Astrocyte of the spinal cord (primary cell): ENCODE data around the gene SLC24A5.

ENCODE experiments used
- DNase-seq: peaks from one replicate; pipeline ENCODE4 v3.0.0; 2011; ENCODE audit warnings: low read depth, low spot score
- H3K4me3 ChIP-seq: 2 replicates; pipeline ENCODE4 v1.5.1; 2011; ENCODE audit warnings: low read depth, mild to moderate bottlenecking, low read length, moderate library complexity
- CTCF ChIP-seq: IDR thresholded peaks from 2 replicates; pipeline ENCODE4 v1.5.1; 2012; ENCODE audit warnings: low read depth, mild to moderate bottlenecking, low read length, inconsistent platforms
- in situ Hi-C: cut with HindIII; loops from 2 replicates; pipeline ENCODE4 v1.10.0; 2017; ENCODE audit warnings: low sequenced_read_pairs

Gene SLC24A5

DNA sequence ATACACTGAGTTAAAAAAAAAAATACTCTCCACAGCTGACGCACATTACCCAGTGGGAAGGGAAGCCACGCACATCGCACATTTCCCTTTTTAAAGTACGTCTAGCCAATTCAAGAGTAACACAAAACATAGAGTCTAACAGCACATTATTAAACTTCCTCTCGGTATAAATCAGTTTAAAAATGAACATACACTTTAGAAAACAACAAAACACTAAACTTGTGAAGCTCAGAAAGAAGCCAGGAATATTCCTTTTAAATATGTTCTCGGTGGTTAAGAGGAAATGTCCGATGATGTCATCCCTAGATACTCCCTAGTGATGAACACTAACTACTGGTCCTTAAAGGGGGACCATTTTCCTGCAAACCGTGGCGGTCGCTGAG, 56.6 kb downstream of the SLC24A5 start:
- no peak for TF ChIP-seq CTCF
- peak overlapping the region; percentile 58 for H3K4me3 ChIP-seq
- in situ Hi-C loops, result no loop called here
- DNase-seq, result peak; percentile 80

GRCh38 chr15:48177766-48178647, 57.2 kb downstream of the SLC24A5 start, which contains the start of gene MYEF2:
MYEF2 (minus strand) TSS chr15:48178295; CDS start chr15:48178237, 58 bp downstream.
- TF ChIP-seq CTCF, result no peak
- peak within 1 kb of the TSS; percentile 58 for H3K4me3 ChIP-seq
- DNase-seq, result peak; percentile 75
- in situ Hi-C loops, result no loop called here

GRCh38 chr15:48178648-48178931, 57.8 kb downstream of the SLC24A5 start:
- in situ Hi-C loops, result no loop called here
- DNase-seq, result no peak
- peak overlapping the region; percentile 58 for H3K4me3 ChIP-seq
- no peak for TF ChIP-seq CTCF

- in situ Hi-C loops, result no loop called here
- no peak overlapping the region for H3K4me3 ChIP-seq
- DNase-seq, result no peak
- no peak for TF ChIP-seq CTCF
Measured at GRCh38 chr15:48182749-48183148, 62.0 kb downstream of the SLC24A5 start.

- H3K4me3 ChIP-seq, result no peak overlapping the region
- DNase-seq, result no peak
- no peak for TF ChIP-seq CTCF
- in situ Hi-C loops, result no loop called here
Measured at GRCh38 chr15:48185529-48185928, 64.7 kb downstream of the SLC24A5 start.

- no peak for TF ChIP-seq CTCF
- no peak overlapping the region for H3K4me3 ChIP-seq
- in situ Hi-C loops, result no loop called here
- no peak for DNase-seq
Measured at GRCh38 chr15:48186271-48186670, 65.5 kb downstream of the SLC24A5 start.
